ENCODE data around the gene ACAD11. TPM values are rescaled to one million over a fixed set of nuclear protein-coding genes. Genes with fewer than 3 reads are reported as not detected.

ACAD11 gene
- total RNA-seq, 2 donors from 2014 or later, result 52.8 to 100 TPM

- no peak for ATAC-seq (ENCODE audit: insufficient number of reproducible peaks, low FRiP score, low read depth)
- TF ChIP-seq CTCF (IDR thresholded peaks at IDR 0.05), result no peak
- Histone ChIP-seq H3K27me3 (replicated peaks; ENCODE audit: insufficient read depth) (no peaks in the 10 kb centered on the region), H3K4me3 (no peak overlapping the region), H3K36me3 (peaks cover 28% of the 10 kb centered on the region), H3K27ac (no peak overlapping the region), H3K9me3 (no peaks in the 10 kb centered on the region), H3K4me1 (ENCODE audit: control insufficient read depth in 1 of 2, low read depth in 2 of 2) (no peaks in the 10 kb centered on the region)
- DNase-seq (ENCODE audit: low spot score), result no peak
These were observed 150.5 kb downstream of the ACAD11 start for GRCh38 chr3:132509096-132509495.

Other genes with a start within 250 kb of the ACAD11 start
- gene DNAJC13, start 242.3 kb downstream of the ACAD11 start, total RNA-seq, result 10 to 100 TPM; 47.4 to 49.5 TPM
- gene ACKR4, start 62.5 kb downstream of the ACAD11 start, total RNA-seq, result 10 to 100 TPM in 1 of 2 donors, 1 to 10 TPM in 1; 7.3 to 13.5 TPM
- 10 to 100 TPM; 26.4 to 52.4 TPM for gene UBA5, start 520 bp upstream of the ACAD11 start, total RNA-seq
- gene NPHP3, start 62.6 kb upstream of the ACAD11 start, total RNA-seq, result 10 to 100 TPM; 36.3 to 99.7 TPM

Measured in thoracic aorta (tissue), 2 donors.